RPMI8226 (cell line): Measurements from ENCODE around the gene PTPRD.

Experiments
- DNase-seq: peaks from one replicate; pipeline ENCODE4 v3.0.0-alpha.2; 2015

The PTPRD gene

GRCh38 chr9:8390571-8390970 lies 2222.2 kb downstream of the PTPRD start:
- no peak for DNase-seq

GRCh38 chr9:8389531-8389930 lies 2223.3 kb downstream of the PTPRD start:
- DNase-seq, result no peak

GRCh38 chr9:8388132-8388531 lies 2224.7 kb downstream of the PTPRD start:
- DNase-seq, result no peak

GRCh38 chr9:8384091-8384490 lies 2228.7 kb downstream of the PTPRD start:
- DNase-seq, result no peak

- no peak for DNase-seq
Measured at GRCh38 chr9:8382777-8383527, 2229.8 kb downstream of the PTPRD start.

DNA sequence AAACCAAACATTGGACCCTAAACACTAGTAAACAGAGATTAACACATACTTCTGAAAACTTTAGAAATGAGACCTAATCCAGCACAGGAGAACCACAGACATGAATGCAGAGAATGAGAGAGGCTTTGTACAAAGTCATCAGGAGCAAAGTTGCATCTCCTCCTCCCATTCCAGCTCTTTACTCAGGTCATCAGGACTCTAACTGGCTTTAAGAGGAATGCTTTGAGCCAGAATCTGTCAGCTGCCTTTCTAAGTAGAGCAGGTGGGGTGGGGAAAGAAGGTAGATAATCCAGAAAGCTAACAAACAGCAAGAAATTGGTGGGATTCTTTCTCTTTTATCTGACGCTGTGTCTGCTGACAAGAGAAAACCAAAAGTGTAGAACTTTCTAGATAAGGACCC lies 2230.5 kb downstream of the PTPRD start:
- no peak for DNase-seq

- no peak for DNase-seq
Measured at GRCh38 chr9:8381601-8382000, 2231.2 kb downstream of the PTPRD start.

- DNase-seq, result no peak
Measured at GRCh38 chr9:8374471-8374870, 2238.3 kb downstream of the PTPRD start.

DNA sequence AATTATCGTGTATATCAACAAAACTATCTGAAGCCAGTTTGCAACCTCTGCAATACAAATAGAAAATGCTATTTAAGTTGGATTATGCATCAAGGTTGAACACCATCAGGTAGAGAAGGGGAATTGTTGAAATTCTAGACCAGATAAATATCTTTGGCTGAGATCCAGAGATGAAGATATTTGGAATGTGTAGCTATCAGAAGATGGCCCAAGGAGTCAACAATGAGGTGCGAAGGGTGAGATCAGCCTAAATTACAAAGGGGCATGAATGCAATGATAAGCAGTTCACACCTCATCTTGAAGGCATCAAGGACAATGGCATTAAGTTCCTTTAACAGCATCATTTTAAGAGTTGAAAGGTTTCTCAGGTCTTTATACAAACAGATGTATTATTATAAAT lies 2241.1 kb downstream of the PTPRD start:
- no peak for DNase-seq

DNA sequence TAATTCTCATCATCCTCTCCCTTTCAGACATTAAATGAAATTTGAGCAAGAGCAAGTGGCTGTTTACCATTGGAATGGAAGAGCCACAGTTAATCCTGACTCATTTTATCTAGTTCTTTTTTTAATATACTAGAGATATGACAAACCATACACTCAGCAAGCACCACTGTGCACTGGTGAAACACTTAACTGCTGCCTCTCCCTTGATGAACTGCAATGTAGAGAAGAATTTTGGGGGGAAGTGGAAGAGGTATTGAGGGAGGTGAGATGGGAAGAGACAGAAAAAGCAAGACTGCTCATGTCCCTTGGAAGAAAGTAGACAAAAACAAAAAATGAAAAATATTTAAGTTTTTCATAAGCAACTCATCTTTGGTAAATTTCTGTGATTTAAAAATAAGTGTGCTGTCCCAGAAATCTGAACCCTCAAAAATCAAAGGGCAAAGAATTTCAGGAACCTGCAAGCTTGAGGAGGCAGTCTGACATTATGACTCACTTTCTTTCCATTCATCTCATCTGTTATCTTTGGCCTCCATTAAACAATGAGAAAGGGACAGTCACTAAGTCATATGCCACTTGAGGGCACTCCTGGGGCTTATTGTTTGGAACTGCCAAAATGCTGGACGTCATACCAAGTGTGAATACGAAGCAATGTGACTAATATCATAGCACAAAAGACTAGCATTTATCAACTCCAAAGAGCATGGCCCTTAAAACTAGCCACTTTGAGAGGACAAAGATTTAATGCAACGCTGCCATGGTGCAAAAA lies 2246.5 kb downstream of the PTPRD start:
- DNase-seq, result no peak

DNA sequence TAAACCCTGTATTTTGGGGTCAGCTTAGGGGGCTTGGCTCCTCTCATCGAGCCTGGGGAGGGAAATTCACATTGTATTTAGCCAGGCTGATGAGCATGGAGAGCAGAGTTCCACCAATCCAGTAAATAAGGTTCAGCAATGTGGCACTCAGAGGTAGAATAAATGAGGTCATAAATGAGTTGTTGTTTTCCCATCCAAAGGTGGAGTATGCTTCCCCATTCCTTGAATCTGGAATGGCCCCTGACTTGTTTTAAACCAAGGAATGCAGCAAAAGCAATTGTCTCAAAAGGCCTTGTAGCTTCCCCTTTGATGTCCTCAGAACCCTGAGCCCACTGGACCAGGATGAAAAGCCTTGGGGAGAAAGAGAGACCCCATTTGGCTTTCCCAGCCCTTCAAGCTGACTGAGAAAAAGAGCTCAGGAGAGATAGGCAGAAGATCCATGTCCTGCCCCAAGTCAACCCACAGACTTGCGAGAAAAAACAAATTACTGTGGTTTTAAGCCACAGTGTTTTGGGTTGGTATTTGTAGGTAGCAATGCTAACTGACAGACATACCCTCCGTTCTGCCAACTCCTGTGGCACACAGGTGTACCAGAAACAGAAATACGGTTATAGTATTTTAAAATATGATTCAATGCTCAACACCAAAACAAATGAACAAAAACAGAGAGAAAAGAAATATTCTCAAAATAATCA lies 2247.2 kb downstream of the PTPRD start:
- DNase-seq, result no peak

DNA sequence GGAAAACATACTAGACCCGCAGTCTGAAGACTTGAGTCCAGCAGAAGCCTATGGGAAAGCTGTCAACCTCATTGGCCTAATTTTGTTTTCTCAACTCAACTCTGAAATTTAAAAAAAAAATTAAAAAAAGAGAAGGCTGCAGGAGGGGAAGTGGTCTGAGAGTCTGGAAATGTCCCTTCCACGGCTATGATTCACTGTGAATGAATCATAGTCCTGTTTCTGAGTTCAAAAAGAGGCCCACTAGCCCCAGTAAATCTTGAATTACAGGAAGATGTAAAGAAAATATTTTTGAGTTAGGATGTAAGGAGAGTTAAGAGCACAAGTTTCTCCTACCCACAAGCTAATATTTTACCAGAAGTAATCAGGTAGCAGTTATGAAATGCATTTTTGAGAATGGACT lies 2247.8 kb downstream of the PTPRD start:
- DNase-seq, result no peak

DNA sequence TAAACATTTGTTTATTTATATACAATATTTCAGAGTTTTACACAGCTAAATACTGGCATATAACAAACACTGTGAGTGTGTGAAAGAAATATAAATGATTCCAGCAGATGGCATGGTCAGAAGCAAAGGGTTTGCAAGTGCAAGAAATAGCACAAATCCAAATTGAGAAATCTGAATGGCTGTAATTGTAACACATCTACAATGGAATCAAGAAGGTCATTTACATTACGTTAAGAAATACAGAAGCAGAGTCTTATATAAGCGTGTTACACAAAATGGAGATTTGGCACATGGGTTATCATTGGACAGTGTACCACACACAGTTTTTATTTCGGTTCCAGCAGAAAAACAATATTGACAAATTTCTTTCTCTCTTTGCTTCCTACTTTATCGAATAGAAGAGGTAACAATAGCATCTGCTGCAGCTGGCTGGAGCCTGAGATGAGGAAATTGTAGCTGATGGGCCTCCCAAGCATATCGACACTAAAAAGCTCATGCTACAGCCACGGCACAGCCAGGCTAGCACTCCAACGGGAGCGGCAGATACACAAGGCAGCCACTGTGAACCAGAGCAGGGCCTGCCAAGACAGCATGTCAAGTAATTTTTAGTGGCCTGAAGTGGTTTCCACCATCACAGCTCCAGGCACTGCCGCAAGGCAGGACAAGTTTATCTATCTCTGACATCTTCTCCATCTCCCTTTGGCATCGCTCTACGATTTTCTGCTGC lies 2248.6 kb downstream of the PTPRD start:
- DNase-seq, result no peak

DNA sequence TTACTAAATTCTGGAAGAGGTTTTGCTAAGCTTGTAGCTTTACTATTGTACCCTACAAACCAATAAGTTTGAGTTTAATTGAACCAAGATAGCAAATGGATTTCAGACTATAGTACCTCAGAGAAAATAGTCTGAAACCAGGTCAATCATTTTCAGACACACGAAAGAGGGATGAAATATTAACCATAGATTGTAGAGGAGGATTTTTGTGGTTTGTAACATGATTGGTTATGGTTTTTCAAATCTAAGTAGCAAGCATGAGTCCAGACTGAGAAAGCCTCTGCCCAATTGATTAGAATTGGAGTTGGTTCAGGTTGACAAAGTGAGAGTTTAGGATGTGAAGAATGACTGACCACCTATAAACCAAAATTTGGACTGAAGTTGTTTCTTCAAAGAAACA lies 2250.6 kb downstream of the PTPRD start:
- no peak for DNase-seq

DNA sequence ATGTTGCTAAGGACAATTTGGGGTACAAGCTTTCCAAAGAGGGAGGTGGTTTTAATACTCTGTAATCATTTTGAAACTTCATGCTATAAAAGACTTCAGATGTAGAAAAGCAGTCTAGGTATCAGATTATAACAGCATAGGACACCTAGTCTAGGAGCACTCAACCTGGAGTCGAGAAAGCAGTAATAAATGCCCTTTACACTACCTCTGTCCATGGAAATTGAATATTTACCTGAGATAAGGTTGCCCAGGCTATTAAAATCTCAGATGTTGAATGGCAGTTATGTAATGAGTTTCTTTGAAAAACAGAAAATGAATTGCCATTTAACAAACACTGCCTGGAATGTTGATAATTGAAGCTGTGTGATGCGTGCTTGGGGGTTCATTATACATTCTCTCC lies 2251.4 kb downstream of the PTPRD start:
- DNase-seq, result no peak

GRCh38 chr9:8356406-8356805 lies 2256.4 kb downstream of the PTPRD start:
- DNase-seq, result no peak

GRCh38 chr9:8351436-8351835 lies 2261.4 kb downstream of the PTPRD start:
- DNase-seq, result no peak

GRCh38 chr9:8349901-8350300 lies 2262.9 kb downstream of the PTPRD start:
- no peak for DNase-seq

DNA sequence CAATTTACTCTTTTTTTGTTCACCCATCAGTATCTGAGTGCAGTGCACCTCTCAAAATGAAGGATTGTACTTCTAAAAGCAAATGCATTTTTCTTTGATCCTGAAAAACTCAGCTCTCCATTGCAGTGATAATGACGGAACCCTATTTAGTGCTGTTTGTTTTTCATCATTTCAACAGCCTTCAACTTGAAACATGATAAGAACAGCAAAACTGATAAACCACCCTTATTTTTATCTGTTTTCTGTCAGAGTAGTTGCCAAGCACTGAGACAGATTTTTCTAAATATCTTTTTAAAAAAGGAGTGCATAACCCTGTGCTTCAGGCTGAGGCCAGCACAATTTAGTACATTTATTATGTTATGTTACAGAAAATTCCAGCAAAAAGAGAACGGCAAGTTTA lies 2263.4 kb downstream of the PTPRD start:
- DNase-seq, result no peak

DNA sequence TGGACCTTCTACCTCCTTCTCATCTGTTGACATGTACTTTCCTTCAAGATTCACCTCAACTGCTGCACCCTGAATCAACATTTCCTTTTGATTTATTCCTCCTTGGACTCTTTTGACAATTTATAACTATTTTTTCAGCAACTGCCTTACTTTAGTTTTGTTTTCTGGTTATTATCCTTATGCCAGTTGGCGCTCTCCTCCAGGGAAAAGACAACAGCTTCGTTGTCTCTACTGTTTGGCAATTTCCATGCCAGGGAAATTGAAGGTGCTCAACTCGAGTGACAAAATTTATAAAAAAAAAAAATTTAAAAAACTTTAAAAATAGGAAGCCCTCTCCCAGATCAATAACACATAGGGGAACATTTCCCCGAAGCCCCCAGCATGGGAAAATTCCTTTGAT lies 2264.0 kb downstream of the PTPRD start:
- no peak for DNase-seq

GRCh38 chr9:8346296-8346695 lies 2266.5 kb downstream of the PTPRD start:
- DNase-seq, result no peak

- DNase-seq, result no peak
Measured at GRCh38 chr9:8338767-8339510, 2273.9 kb downstream of the PTPRD start.
